Cardiac muscle cell (in vitro differentiated cells and primary cell): ENCODE data around the gene SEC23A. TPM values are rescaled to one million over a fixed set of nuclear protein-coding genes. Genes with fewer than 3 reads are reported as not detected.
A peak's percentile ranks its signal among the peaks of the same experiment; 100 is the strongest.
"Not testable (repeated sequence)": the region's sequence is repeated elsewhere in the genome, so short reads cannot be mapped to it uniquely, and the experiment has no call there.

Experiments used
- DNase-seq, 2 donors: peaks; one replicate each; pipeline versions ENCODE4 v3.0.0 to v3.0.0-alpha.2; 2010 to 2017; ENCODE audit warnings: low read depth in 1 of 2, low spot score in 1 of 2
- H3K27ac ChIP-seq: fragments of 200-600 bp; sonication (generic); 2 replicates; pipeline ENCODE4 v1.5.1; 2016
- H3K27me3 ChIP-seq: fragments of 200-600 bp; sonication (generic); 2 replicates; pipeline ENCODE4 v1.6.0; 2016; ENCODE audit warnings: control low read depth
- H3K36me3 ChIP-seq: fragments of 200-600 bp; sonication (generic); 2 replicates; pipeline ENCODE4 v1.5.1; 2016; ENCODE audit warnings: control low read depth
- H3K4me1 ChIP-seq: fragments of 200-600 bp; sonication (generic); 2 replicates; pipeline ENCODE4 v1.8.1; 2017; ENCODE audit warnings: low read depth, mild to moderate bottlenecking, mixed run types
- H3K4me3 ChIP-seq: fragments of 200-600 bp; sonication (generic); 2 replicates; pipeline ENCODE4 v1.5.1; 2016; ENCODE audit warnings: mild to moderate bottlenecking
- H3K9me3 ChIP-seq: fragments of 200-600 bp; sonication (generic); 2 replicates; pipeline ENCODE4 v1.5.1; 2017; ENCODE audit warnings: low read depth, mild to moderate bottlenecking, control low read depth
- polyA plus RNA-seq: library from polyadenylated mRNA; unstranded; fragments of >200 nt; fragmentation: Nextera tagmentation; extraction: Ambion mirVana; gene quantifications from 2 replicates; pipeline ENCODE4 v1.2.1, GENCODE V29; 2016
- total RNA-seq: library from RNA; depleted of rRNA; stranded (reverse); fragments of >200 nt; gene quantifications from 2 replicates; pipeline ENCODE4 v1.2.3, GENCODE V29; 2016
- TF ChIP-seq, protein P1 (sequence below): IDR thresholded peaks from 2 replicates; pipeline ENCODE4 v1.5.1; 2012; ENCODE audit warnings: low read depth, mild to moderate bottlenecking, low read length

Gene SEC23A
- total and polyA plus RNA-seq, 2 experiments from 2014 or later, result 74.1 to 131 TPM

DNA sequence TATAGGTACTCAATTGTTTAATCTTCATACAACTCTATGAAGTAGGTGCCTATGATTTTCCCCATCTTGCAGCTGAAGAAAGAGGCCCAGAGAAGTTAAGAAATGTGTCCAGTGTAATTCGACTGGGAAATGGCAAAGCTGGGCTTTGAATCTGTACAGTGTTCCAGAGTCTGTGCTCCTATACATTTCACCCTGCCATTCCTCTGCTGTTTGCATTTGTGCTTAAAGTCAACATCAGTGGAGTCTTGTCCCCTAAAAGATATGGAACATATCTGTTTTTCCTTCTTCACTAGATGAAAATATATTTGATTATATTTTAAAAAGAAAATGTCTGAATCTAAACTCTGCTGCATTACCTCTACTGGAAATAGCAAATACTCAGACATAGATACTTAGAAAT, 88.6 kb downstream of the SEC23A start:
- TF ChIP-seq, protein P1, sequence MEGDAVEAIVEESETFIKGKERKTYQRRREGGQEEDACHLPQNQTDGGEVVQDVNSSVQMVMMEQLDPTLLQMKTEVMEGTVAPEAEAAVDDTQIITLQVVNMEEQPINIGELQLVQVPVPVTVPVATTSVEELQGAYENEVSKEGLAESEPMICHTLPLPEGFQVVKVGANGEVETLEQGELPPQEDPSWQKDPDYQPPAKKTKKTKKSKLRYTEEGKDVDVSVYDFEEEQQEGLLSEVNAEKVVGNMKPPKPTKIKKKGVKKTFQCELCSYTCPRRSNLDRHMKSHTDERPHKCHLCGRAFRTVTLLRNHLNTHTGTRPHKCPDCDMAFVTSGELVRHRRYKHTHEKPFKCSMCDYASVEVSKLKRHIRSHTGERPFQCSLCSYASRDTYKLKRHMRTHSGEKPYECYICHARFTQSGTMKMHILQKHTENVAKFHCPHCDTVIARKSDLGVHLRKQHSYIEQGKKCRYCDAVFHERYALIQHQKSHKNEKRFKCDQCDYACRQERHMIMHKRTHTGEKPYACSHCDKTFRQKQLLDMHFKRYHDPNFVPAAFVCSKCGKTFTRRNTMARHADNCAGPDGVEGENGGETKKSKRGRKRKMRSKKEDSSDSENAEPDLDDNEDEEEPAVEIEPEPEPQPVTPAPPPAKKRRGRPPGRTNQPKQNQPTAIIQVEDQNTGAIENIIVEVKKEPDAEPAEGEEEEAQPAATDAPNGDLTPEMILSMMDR, result no peak
- H3K36me3 ChIP-seq, result no peaks in the 10 kb centered on the region
- peaks cover 5% of the 10 kb centered on the region for H3K4me1 ChIP-seq
- H3K9me3 ChIP-seq, result no peaks in the 10 kb centered on the region
- no peak overlapping the region for H3K27ac ChIP-seq
- DNase-seq, result no peak
- no peaks in the 10 kb centered on the region for H3K27me3 ChIP-seq
- no peak overlapping the region for H3K4me3 ChIP-seq

DNA sequence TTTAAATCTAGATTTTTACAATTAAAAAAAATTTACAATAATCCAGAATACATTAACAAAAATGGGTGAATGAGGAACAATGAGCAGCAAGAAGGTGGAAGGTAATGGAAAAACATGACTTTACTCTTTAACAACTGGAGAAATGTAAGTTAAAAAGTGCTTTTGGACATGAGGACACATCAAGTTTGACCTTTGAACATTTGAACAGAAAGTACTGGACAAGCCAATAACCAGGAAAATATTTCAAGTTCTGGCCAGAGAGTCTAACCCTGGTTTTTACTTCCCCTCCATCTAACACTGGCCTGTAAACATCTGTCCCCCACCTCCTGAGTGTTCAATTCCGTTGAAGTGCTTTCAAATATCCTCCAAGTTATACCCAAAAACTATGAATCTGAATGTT, 94.1 kb downstream of the SEC23A start:
- H3K9me3 ChIP-seq, H3K4me3 ChIP-seq: not testable (repeated sequence)

DNA sequence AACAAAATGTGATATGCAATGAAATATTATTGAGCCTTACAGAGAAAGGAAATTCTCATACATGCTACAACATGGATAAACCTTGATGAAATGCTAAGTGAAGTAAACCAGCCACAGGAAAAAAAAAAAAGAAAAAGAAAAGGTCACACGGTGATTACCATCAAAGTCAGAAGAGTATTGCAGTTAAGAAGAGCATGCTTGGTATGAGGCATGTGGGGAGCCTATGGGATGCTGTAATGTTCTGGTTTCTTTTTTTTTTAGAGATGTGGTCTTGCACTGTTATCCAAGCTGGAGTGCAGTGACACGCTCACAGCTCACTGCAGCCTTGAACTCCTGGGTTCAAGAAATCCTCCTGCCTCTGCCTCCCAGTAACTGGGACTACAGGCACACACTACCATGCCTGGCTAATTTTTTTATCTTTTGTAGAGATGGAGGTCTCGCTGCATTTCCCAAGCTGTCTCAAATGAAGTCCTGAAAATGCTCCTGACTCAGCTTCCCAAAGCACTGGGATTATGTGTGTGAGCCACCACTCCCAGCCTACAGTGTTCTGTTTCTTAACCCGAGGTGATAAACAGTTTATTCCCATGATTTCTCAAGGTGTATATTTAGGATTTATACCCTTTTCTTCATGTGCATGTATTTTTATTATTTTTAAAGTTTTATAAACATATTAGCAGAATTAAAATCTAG, 96.2 kb downstream of the SEC23A start:
- Histone ChIP-seq H3K27ac (no peak overlapping the region), H3K4me3 (no peak overlapping the region), H3K4me1 (no peaks in the 10 kb centered on the region), H3K36me3 (no peaks in the 10 kb centered on the region), H3K27me3 (no peaks in the 10 kb centered on the region), H3K9me3 (no peaks in the 10 kb centered on the region)
- DNase-seq, result peak in 1 of 2 donors; percentile 29
- TF ChIP-seq, protein P1, result no peak

More for the DNA sequence above, 94.1 kb downstream of the SEC23A start:
- H3K36me3 ChIP-seq, H3K27ac ChIP-seq, DNase-seq, H3K27me3 ChIP-seq, H3K4me1 ChIP-seq: not testable (repeated sequence)

DNA sequence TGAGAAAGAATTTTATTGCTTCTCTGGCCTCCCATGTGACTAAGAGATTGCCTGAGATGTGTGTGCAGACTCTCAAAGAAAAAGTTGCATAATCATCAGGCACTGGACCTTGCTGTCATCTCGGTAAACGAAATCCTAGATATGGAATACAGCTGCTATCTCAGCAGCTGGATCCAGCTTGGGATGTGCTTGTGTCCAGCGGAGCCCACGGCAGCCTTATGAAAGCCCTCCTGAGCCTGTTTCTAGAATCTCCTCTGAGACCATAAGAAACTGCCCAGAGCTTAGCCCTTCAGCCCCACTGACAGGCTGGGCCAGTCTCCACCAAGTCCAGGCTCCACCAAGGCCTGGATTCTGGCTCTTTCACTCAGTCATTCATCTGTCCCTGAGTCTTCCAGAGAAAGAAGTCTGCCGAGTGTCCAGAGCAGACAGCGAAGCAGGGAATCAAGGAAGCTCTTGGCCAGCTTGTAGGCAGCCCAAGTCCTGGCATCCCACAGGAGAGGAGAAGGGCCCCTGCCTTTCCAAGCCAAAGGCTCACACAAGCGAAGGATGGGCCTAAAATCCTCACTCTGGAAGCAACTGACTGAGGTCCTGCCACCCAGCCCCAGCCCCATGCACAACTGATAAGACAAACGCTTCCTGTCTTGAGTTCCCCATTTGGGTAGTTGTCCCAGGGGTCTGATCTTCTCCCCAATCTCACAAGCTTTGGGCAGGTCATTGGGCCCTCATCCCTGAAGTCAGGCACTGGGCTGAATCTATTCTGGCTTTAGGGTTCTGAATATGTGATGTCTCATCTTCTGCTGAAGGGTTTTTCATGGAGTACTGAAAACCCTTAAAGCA, 97.8 kb downstream of the SEC23A start:
- no peaks in the 10 kb centered on the region for H3K36me3 ChIP-seq
- H3K27me3 ChIP-seq, result no peaks in the 10 kb centered on the region
- DNase-seq, result peak in 1 of 2 donors; percentile 77
- H3K4me1 ChIP-seq, result no peaks in the 10 kb centered on the region
- H3K9me3 ChIP-seq, result no peaks in the 10 kb centered on the region
- H3K27ac ChIP-seq, result no peak overlapping the region
- TF ChIP-seq, protein P1, result no peak
- H3K4me3 ChIP-seq, result no peak overlapping the region

DNA sequence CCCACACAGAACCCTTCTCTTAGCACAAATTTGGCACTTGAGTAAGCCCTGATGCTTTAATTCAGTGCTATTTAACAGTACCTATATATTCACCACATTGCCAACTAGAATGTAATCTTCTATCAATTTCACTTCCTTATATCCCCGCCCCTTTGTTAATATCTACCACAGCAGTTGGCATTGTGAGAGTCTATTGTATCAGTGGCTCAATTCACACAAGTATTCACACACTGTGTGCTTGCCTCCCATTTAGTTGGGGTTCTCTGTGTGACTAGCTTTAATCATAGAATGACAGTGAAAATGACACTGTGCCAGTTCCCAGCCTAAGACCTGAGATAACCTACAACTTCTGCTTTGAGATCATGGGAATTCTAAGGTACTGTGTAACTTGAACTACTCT, 103.1 kb downstream of the SEC23A start:
- no peak for DNase-seq
- no peaks in the 10 kb centered on the region for H3K36me3 ChIP-seq
- H3K27me3 ChIP-seq, result no peaks in the 10 kb centered on the region
- no peak overlapping the region for H3K4me3 ChIP-seq
- TF ChIP-seq, protein P1, result no peak
- no peak overlapping the region for H3K27ac ChIP-seq
- no peaks in the 10 kb centered on the region for H3K4me1 ChIP-seq
- H3K9me3 ChIP-seq, result no peaks in the 10 kb centered on the region

DNA sequence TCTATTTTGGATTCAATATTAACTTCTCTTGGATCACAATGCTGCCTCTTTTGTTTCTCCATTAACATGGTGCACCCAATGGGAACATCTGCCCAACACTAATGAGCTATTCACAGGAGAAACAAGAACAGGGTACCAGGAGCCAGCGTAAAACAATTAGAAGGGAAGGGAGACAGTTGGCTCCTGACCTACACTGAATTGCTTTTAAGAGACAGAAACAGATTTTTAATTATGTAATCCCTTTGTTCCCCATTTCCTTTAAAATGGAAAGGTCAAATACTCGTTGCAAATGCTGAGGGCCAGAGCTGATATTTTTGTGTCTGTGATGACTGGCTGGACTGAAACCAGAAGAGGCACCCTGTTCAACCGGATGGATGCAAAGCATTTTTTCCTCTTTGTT, 108.3 kb downstream of the SEC23A start:
- H3K27me3 ChIP-seq, result no peaks in the 10 kb centered on the region
- no peaks in the 10 kb centered on the region for H3K36me3 ChIP-seq
- no peaks in the 10 kb centered on the region for H3K9me3 ChIP-seq
- no peak overlapping the region for H3K27ac ChIP-seq
- TF ChIP-seq, protein P1, result no peak
- no peaks in the 10 kb centered on the region for H3K4me1 ChIP-seq
- no peak for DNase-seq
- H3K4me3 ChIP-seq, result no peak overlapping the region
